NCI-H748 (cell line): ENCODE measurements around the gene HIPK3.
A peak's percentile ranks its signal among the peaks of the same experiment; 100 is the strongest.
"Not testable (repeated sequence)": the region's sequence is repeated elsewhere in the genome, so short reads cannot be mapped to it uniquely, and the experiment has no call there.

Source experiments
- DNase-seq: peaks from one replicate; lab custom pipeline; 2025; ENCODE audit not compliant: unreplicated experiment; lab: John Stamatoyannopoulos, UW

HIPK3 gene

DNA sequence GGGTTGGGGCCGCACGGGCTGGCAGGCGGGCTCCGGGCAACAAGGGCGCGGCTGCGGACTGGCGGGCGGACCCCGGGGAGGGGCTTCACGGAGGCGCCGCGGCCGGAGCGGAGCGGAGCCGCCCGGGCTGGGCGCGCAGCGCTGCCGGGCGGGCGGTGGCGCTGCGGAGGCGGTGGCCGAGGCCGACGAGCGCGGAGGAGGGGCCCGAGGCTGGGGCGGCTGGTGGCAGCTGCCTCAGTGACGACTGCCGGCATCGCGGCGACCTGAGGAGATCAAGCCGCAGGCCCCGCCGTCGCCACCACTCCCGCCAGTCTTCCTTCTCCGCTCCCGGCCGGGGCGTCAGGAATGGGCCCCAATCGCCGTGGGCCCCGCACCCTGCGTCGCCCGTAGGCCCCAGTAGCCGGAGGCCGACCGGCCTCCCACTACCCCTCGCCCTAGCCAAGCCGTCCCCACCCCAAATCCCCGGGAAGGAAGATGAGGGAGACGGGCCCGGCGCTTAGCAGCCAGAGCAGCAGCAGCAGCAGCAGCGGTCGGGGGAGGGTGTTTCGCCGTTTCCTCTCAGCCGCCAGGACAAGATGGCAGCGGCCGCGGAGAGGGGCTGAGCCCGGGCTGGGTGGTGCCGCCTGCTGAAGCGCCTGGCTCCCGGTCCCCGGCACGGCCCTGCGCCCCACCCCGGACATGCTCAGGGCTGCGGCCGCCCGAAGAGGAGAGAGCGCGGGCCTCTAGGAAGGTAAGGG lies at the start of gene HIPK3:
Gene HIPK3, plus strand, starts transcription at position 222 of the 737 bp plus-strand sequence.
- DNase-seq, result peak; percentile 88

DNA sequence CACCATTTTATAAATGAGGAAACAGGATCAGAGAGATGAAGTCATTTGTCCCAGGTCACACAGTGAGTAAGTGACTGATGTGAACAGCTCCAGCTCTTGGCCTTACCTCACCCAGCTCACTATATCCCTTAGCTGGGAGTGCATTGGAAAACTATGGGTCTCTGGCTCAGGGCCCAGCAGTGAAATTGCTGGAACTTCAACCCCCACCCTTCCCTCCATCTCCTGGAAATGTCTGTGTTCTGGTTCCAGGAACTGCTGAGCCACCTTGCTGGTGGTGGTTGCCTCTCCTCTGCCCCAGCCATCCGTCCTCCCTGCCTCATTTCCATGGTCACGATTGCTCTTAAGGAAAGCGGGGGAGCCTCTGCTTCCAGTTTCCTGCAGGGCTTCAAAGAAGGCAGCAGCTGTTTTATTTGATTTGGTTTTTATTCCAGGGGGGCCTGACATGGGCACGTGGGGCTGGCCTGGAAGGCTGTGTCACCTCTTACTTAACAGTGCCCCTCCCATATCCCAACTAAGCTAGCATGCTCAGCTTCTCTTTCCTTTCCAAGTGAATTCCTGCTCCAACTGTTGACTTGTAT lies 49.7 kb upstream of the HIPK3 start:
- DNase-seq, result no peak

DNA sequence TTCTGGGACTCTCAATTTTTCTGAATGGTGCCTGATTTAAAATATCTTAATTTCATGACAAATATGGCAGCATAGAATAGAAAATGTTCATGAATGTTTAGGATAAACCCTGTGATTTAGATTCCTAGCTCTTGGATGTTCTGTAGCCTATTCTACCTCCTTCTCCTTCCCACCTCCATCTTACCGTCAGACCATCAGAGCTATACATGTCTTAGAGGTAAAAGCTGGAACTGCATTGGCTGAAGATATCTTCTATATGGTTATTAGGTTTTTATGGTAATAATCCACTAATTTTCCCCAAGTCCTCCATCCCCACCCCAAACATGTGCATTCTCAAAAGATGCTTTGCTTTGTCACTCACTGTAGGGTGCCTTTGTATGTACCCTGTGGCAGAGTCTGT lies 49.0 kb upstream of the HIPK3 start:
- DNase-seq, result no peak

DNA sequence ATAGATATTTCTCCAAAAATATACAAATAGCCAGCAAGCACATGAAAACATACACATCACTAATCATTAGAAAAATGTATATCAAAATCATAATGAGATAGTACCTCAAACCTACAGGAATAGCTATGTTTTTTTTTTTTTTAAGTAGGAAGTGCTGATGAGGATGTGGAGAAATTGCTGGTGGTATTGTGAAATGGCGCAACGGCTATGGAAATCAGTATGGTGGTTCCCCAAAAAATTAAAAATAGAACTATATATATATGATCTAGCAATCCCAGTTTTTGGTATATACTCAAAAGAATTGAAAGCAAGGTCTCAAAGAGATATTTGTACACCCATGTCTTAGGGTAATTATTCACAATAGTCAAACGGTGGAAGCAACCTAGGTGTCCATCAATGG lies 46.0 kb upstream of the HIPK3 start:
- no peak for DNase-seq

DNA sequence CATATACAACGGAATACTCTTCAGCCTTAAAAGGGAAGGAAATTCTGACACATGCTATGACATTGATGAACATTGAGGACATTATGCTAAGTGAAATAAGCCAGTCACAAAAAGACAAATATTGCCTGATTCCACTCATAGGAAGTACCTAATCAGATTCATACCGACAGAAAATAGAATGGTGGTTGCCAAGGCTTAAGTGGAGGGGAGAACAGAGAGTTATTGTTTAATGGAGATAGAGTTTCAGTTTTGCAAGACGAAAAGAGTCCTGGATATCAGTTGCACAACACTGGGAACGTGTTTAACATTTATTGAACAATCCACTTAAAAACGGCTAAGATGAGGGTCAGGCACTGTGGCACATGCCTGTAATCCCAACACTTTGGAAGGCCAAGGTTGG lies 45.6 kb upstream of the HIPK3 start:
- peak; percentile 24 for DNase-seq

DNA sequence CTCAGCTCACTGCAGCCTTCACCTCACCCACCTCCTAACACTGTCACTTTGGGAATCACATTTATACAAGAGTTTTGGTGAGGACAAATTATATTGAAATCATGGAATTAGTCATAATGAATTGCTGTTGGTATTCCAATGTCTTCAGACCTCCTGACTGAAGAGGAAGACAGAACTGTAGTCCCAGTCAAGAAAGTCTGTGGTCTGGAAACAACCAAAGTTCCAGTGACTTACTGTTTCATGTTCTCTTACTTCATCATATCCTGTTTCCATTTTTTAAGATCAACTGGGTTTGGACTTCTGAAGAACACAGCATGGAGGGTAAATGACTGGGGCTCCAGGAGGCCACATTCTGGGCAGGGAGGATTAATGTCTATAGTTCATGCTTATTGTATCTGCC lies 43.0 kb upstream of the HIPK3 start:
- no peak for DNase-seq

DNA sequence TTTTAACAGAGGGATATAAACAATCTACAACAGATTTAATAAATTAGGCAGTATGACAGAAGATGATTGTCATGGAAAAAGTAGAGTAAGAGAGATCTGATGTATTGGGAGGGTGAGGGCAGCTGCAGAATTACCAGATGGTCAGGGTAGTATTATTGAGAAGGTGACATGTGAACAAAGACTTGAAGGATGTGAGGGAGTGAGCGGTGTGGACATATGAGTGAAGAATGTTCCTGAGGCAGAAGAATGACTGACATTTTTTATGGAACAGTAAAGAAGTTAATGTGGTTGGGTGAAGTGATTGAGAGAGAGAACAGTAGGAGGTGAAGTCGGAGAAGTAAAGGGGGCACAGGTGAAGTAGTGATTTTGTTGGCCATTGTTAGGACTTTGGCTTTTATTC lies 42.4 kb upstream of the HIPK3 start:
- no peak for DNase-seq

DNA sequence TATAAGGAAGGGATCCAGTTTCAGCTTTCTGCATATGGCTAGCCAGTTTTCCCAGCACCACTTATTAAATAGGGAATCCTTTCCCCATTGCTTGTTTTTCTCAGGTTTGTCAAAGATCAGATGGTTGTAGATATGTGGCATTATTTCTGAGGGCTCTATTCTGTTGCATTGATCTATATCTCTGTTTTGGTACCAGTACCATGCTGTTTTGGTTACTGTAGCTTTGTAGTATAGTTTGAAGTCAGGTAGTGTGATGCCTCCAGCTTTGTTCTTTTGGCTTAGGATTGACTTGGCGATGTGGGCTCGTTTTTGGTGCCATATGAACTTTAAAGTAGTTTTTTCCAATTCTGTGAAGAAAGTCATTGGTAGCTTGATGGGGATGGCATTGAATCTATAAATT lies 40.5 kb upstream of the HIPK3 start:
- DNase-seq, result not testable (repeated sequence)

DNA sequence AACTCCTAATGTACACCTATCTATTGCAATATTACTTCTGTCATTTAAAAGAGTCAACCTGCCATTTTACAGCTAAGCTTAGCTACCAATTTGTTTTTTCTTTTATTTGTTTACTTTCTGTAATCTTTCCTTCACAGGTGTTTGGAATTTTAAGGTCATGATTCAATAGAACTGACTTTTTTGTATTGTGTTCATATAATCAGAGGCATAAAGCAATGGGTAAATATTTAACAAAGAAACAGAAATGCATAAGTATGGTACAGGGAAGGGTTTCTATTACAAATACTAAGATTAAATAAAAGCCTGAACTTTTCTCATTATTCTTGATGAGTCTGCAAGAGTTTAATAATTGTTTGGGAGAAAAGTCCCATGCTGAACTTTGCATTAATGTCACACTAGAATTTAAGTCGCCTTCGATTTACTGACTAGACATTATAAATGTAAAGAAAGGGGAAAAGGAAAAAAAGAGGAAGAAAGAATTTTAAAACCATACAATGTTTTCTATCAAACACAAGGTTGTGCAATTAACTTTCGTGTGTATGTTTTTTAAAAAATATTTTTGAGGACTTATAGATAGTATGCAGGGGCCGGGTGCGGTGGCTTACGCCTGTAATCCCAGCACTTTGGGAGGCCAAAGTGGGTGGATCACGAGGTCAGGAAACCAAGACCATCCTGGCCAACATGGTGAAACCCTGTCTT lies 35.0 kb upstream of the HIPK3 start:
- no peak for DNase-seq

DNA sequence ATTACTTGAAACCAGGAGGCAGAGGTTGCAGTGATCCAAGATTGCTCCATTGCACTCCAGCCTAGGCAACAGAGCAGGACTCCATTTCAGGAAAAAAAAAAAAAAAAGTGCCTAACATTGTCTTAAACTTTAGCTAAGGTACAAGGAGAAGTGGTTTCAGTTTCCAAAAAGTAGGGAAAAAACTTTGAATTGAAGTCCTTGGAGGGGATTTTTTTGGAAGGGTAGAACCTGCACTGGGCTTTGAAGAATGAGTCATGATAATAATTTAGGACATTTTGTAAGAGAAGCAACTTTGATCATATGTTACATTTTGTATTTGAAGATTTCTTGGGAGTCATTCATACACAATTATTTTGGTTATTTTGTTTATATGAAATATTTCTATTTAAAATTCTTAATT lies 31.8 kb upstream of the HIPK3 start:
- no peak for DNase-seq

DNA sequence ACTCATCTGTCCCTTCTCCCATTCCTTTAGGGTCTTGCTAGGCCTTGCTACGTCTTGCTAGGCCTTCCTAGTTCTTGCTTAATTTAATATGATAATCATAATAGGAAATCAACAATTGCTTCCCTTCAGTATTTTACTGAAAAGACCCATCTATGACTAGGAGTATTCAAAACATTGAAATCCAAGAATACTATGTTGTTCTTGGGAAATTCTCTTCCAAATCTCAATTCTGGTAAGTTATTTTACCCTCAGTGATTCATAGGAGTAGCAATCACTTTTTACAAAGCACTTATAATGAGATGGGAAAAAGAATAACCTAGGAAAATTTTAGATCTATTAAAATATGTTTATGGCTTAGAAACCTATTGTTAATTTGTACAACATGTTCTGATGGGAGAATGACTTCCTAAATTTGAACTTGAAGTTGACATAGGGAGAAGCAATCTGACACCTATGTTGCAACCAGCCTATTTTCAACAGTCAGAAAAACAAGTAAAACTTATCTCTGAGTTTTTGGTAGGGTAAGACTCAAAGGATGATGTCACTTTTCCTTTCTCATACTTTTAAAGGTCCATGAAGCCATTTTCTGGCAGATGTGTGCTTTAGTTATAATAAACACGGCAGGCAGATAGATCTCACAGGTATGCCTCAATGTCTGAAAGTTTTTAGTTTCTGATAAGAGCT lies 29.5 kb upstream of the HIPK3 start:
- no peak for DNase-seq

DNA sequence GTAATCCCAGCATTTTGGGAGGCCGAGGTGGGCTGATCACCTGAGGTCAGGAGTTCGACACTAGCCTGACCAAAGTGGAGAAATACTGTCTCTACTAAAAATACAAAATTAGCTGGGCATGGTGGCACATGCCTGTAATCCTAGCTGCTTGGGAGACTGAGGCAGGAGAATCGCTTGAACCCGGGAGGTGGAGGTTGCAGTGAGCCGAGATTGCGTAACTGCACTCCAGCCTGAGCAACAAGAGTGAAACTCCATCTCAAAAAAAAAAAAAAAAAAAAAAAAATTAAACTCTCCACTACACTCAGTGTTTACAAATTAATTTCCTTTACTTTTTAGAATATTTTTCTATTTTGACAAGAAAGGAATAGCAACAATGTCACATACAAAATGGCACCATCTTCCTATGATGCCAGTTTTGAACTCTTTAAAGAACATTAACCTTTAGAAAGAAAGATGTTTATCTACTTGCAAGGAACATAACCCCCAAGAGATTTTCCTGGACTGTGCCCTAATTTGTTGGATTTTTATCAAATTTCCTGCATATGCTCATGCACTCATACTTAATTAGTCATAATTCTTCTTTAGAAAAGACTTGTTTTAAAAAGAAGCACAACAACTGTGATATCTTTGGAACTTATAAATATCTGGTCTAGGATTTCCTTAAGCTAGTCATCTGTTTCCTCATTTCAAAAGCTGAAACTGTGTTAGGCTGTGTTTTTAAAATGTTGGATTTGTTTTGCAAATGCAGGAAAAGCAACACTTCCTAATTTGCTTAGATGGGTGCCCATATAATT lies 22.6 kb upstream of the HIPK3 start:
- DNase-seq, result no peak

DNA sequence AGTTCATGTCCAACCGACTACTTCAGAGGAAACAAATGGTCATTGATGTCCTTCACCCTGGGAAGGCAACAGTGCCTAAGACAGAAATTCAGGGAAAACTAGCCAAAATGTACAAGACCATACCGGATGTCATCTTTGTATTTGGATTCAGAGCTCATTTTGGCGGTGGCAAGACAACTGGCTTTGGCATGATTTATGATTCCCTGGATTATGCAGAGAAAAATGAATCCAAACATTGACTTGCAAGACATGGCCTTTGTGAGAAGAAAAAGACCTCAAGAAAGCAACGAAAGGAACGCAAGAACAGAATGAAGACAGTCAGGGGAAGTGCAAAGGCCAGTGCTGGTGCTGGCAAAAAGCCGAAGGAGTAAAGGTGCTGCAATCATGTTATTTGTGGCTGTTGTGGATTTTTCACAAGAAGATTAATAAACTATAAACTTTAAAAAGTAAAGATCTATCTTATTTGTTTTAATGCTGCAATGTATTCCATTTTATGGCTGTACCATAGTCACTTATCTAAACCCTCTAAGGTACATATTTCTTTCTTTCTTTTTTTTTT lies 20.1 kb upstream of the HIPK3 start:
- no peak for DNase-seq

DNA sequence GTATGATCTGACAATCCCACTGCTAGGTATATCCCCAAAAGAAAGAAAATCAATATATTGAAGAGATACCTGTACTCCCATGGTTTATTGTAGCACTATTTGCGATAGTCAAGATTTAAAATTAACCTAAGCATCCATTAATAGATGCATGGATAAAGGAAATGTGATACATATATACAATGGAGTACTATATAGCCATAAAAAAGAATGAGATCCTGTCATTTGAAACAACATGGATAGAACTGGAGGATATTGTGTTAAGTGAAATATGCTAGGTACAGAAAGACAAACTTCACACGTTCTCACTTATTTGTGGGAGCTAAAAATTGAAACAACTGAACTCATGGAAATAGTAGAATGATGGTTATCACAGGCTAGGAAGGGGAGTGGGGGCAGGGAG lies 14.6 kb upstream of the HIPK3 start:
- DNase-seq, result no peak

DNA sequence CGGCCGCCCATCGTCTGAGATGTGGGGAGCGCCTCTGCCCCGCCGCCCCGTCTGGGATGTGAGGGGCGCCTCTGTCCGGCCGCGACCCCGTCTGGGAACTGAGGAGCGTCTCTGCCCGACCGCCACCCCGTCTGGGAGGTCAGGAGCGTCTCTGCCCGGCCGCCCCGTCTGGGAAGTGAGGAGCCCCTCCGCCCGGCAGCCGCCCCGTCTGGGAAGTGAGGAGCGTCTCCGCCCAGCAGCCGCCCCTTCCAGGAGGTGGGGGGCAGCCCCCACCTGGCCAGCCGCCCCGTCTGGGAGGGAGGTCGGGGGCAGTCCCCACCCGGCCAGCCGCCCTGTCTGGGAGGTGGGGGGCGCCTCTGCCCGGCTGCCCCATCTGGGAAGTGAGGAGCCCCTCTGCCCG lies 13.5 kb upstream of the HIPK3 start:
- DNase-seq, result not testable (repeated sequence)

DNA sequence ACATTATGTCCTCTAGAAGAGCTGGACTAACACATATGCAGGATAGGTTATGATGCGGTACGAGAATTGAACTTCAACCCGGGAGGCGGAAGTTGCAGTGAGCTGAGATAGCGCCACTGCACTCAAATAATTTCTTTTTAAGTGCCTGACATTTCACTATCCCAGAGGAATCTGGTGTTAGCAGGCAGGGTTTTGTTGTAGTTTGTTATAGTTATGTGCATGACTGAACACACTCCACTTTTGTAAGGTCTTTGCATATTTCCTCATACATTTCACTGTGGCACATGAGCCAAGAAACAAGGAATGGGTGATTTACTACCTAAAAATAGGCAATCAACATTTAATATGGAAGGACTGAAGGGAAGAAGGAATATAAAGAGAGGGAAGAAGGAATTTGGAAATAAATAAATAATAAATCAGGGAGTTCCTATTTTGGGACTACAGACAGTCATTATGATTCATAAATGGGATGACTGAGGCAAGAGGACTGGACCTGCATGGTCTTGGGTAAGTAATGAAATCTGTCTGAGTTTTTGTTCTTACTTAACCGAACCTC lies 8.7 kb upstream of the HIPK3 start:
- DNase-seq, result no peak

DNA sequence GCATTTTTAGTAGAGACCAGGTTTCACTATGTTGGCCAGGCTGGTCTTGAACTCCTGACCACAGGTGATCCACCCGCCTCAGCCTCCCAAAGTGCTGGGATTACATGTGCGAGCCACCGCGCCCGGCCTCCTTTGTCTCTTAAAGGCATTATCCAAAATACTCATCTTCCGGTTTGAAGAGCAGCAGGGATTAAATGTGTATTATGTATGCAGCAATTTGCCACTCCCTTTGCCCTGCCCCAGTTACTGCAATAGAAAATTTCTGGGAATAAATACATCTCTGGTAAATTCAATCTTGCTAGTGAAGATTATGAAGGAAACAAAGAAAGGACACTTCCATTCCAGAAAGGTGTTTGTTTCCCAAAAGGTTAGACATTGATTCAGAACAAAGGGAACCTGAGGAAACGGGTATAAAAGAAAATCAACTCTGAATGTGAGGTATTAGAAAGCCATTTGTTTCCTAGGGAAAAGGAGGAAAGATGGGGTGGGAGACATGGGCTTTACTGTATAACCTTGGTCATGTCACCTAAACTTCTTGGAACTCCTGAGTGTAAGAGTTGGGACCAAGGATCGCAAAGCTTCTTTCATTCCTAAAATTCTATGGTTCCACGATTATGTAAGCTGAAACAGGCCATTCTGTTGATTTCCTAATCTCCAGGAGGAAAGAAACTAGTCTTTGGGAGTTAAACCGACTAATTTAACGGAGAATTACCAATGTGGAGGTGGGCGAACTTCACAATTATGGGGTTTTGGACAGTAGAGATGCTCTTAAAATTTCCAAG lies 959 bp upstream of the HIPK3 start:
- DNase-seq, result peak; percentile 57

DNA sequence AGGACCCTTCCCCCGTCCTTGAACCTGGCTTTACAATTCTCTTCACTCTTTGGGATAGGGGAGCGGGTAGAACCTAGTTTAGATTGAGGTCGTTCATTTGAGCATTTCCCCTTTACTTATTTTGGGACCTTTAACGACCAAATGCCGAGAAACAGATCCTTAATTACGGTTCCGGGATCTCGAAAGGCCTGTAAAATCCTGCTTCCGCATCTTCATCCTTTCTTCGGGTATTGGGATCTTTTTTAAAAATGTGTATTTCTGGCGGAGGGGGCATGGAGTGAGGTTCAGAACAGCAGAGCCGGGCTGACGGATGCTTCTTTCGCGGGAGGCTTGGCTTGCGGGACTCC lies 395 bp upstream of the HIPK3 start:
- no peak for DNase-seq

DNA sequence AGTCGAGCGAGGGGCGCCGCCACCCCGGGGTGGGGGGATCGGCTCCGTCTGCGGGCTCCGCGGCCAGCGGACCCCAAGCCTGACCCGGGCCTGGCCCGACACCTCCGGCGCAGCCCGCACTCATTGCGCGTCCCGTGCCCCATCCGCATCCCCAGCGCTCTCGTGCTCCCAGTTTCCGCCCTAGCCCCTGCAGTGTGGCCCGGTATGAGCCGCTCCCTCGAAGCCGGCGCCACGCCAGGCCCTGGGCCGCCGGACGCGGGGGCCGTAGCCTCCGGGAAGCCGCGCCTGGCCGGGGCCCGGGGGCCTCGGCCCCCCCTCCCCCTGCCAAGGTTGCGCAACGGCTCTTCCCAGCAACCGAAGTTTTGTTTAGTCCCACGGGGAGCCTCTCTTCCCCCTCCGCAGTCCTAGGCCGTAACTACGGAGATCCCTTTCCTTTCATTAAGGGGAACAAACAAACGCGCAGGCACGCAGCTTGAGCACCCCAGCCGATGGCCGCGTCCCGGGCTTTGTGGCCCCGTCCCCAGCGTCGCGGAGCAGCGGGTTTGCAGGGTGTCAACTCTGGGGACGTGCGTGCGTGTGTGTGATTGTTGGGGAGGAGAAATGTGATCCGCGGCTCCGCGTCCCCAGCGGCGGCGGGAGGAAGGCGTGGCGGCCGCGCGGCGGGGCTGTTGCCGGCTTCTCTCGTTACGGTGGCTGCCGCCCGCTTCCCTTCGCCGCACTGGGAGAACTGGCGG lies 883 bp downstream of the HIPK3 start:
- peak; percentile 86 for DNase-seq
